Parathyroid adenoma (tissue), 2 donors: ENCODE data around the gene EML1.
"Not testable (repeated sequence)": the region's sequence is repeated elsewhere in the genome, so short reads cannot be mapped to it uniquely, and the experiment has no call there.

Source experiments
- H2AFZ ChIP-seq: fragments of 300-600 bp; sonication (generic); one replicate; pipeline ENCODE4 v1.7.0; 2017; ENCODE audit warnings: antibody characterized with exemption, mild to moderate bottlenecking
- H3K27ac ChIP-seq: fragments of 300-600 bp; sonication (generic); one replicate; pipeline ENCODE4 v1.7.0; 2017
- H3K27me3 ChIP-seq: fragments of 300-600 bp; sonication (generic); one replicate; pipeline ENCODE4 v1.7.0; 2017; ENCODE audit warnings: low read length; ENCODE audit not compliant: control insufficient read depth, insufficient read depth
- H3K36me3 ChIP-seq: fragments of 300-600 bp; sonication (generic); one replicate; pipeline ENCODE4 v1.7.0; 2017; ENCODE audit warnings: low read length; ENCODE audit not compliant: control insufficient read depth, insufficient read depth
- H3K4me1 ChIP-seq: fragments of 300-600 bp; sonication (generic); one replicate; pipeline ENCODE4 v1.7.0; 2017; ENCODE audit warnings: control low read depth
- H3K4me2 ChIP-seq: fragments of 300-600 bp; sonication (generic); one replicate; pipeline ENCODE4 v1.7.0; 2017; ENCODE audit warnings: low read length
- H3K4me3 ChIP-seq: fragments of 300-600 bp; sonication (generic); one replicate; pipeline ENCODE4 v1.7.0; 2017; ENCODE audit warnings: low read depth, low read length
- H3K79me2 ChIP-seq: fragments of 300-600 bp; sonication (generic); one replicate; pipeline ENCODE4 v1.7.0; 2017; ENCODE audit warnings: control low read depth
- H3K9ac ChIP-seq: fragments of 300-600 bp; sonication (generic); one replicate; pipeline ENCODE4 v1.7.0; 2017; ENCODE audit warnings: mild to moderate bottlenecking
- H3K9me3 ChIP-seq: fragments of 300-600 bp; sonication (generic); one replicate; pipeline ENCODE4 v1.7.0; 2017; ENCODE audit warnings: low read length; ENCODE audit not compliant: control insufficient read depth
- TF ChIP-seq, protein P1 (sequence below): fragments of 300-600 bp; sonication (generic); IDR thresholded peaks from one replicate; pipeline ENCODE4 v1.7.0; 2017; ENCODE audit warnings: antibody characterized with exemption, mild to moderate bottlenecking
- donor health status: primary hyperparathyroidism.

EML1 gene

GRCh38 chr14:99759546-99759925, 33.7 kb upstream of the EML1 start:
- no peak overlapping the region for H3K4me2 ChIP-seq
- H3K4me1 ChIP-seq: no peaks in the 10 kb centered on the region
- no peaks in the 10 kb centered on the region for H3K79me2 ChIP-seq
- no peak overlapping the region for H2AFZ ChIP-seq
- H3K4me3 ChIP-seq: no peak overlapping the region
- no peaks in the 10 kb centered on the region for H3K27me3 ChIP-seq
- H3K9me3 ChIP-seq: no peaks in the 10 kb centered on the region
- no peak overlapping the region for H3K9ac ChIP-seq
- TF ChIP-seq, protein P1, sequence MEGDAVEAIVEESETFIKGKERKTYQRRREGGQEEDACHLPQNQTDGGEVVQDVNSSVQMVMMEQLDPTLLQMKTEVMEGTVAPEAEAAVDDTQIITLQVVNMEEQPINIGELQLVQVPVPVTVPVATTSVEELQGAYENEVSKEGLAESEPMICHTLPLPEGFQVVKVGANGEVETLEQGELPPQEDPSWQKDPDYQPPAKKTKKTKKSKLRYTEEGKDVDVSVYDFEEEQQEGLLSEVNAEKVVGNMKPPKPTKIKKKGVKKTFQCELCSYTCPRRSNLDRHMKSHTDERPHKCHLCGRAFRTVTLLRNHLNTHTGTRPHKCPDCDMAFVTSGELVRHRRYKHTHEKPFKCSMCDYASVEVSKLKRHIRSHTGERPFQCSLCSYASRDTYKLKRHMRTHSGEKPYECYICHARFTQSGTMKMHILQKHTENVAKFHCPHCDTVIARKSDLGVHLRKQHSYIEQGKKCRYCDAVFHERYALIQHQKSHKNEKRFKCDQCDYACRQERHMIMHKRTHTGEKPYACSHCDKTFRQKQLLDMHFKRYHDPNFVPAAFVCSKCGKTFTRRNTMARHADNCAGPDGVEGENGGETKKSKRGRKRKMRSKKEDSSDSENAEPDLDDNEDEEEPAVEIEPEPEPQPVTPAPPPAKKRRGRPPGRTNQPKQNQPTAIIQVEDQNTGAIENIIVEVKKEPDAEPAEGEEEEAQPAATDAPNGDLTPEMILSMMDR: no peak
- no peaks in the 10 kb centered on the region for H3K36me3 ChIP-seq
- H3K27ac ChIP-seq: no peak overlapping the region

DNA sequence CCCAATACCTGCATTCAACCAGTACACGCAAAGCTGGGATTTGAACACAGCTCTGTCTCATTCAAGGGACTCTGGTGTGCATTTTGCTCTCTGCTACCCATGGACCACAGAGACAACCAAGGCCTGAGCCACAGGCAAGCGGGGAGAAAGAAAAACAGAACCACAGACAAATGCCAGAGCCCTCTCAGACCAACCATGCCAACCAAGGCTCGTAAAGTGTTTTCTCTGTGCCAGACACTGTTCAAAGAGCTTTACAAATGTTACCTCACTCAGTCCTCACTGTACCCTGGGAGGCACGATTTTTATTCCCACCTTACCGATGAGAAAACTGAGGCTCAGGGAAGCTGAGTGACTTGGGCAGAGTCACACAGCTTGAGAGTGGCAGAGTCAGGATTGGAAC, 32.4 kb upstream of the EML1 start:
- no peaks in the 10 kb centered on the region for H3K36me3 ChIP-seq
- H3K79me2 ChIP-seq: no peaks in the 10 kb centered on the region
- no peak overlapping the region for H3K9ac ChIP-seq
- H3K4me3 ChIP-seq: no peak overlapping the region
- no peaks in the 10 kb centered on the region for H3K4me1 ChIP-seq
- H3K9me3 ChIP-seq: no peaks in the 10 kb centered on the region
- TF ChIP-seq, protein P1: no peak
- H3K27ac ChIP-seq: no peak overlapping the region
- no peak overlapping the region for H2AFZ ChIP-seq
- no peaks in the 10 kb centered on the region for H3K27me3 ChIP-seq
- H3K4me2 ChIP-seq: no peak overlapping the region

DNA sequence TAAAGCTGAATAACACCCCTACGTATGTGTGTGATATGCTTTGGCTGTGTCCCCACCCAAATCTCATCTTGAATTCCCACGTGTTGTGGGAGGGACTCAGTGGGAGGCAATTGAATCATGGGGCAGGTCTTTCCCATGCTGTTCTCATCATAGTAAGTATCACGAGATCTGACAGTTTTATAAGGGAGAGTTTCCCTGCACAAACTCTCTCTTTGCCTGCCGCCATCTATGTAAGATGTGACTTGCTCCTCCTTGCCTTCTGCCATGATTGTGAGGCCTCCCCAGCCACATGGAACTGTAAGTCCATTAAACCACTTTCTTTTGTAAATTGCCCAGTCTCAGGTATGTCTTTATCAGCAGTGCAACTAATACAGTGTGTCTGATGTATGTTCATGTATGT, 30.3 kb upstream of the EML1 start:
- H3K27me3 ChIP-seq, H3K9ac ChIP-seq, H3K36me3 ChIP-seq, H3K4me3 ChIP-seq, H3K4me2 ChIP-seq, H3K27ac ChIP-seq, H2AFZ ChIP-seq, H3K79me2 ChIP-seq, H3K4me1 ChIP-seq, H3K9me3 ChIP-seq: not testable (repeated sequence)

DNA sequence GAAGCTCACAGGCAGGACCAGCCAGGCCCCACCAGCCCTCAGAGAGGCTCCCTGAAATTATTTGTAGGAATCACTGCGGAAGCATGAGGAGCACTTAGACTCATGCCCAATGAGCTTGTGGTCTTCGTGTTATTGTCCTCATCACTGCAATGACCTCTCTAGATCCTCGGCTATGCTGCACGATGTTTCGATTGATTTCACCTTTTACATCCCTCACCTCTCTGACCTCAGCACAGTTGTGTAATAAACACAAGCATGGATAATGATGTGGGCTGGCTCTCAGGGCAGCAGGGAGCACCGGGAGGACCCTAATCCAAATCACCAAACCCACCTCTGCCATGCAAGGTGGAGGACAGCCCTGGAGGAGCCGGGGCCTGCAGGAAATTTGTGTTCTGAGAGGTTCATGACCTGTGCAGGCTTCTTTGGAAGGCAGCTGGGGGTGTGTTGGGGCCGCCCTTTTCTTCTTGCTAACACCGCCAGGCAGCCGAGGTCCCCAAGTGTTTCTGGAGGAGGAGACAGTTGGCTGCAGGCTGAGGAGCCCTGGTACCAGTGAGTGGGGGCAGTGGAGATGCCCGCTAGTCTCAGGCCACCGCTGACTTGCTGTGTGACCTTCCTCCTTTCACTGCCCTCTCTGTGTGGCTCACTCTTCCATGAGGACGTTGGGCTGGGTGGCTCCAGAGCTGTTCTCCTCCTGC, 29.5 kb upstream of the EML1 start:
- no peak overlapping the region for H2AFZ ChIP-seq
- no peaks in the 10 kb centered on the region for H3K79me2 ChIP-seq
- no peaks in the 10 kb centered on the region for H3K27me3 ChIP-seq
- H3K27ac ChIP-seq: no peak overlapping the region
- H3K4me2 ChIP-seq: no peak overlapping the region
- no peaks in the 10 kb centered on the region for H3K36me3 ChIP-seq
- no peaks in the 10 kb centered on the region for H3K4me1 ChIP-seq
- H3K9ac ChIP-seq: no peak overlapping the region
- H3K9me3 ChIP-seq: no peaks in the 10 kb centered on the region
- TF ChIP-seq, protein P1: no peak
- no peak overlapping the region for H3K4me3 ChIP-seq

DNA sequence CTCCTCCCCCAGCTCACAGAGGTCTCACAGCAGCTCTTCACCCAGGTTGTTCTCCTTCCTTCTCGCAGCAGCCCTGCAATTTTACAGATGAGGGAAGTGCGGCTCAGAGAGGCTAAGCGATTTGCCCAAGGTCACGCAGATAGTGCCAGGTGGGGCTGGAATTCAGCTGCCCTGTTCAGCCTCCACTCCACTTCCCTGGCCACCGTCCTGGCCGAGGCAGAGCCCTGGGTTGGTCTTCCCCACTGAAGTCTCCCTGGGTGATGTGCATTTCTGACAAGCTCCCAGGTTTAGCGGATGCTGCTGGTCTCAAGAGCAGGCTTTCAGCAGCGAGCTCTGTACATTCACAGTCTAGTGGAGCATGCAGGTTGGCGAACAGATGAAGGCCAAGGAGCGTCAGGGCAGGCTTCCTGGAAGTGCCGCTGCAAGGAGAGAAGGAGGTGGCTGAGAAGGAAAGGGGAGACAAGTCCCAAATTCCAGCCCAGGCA, 28.9 kb upstream of the EML1 start:
- Histone ChIP-seq H3K4me1 (no peaks in the 10 kb centered on the region), H2AFZ (no peak overlapping the region), H3K79me2 (no peaks in the 10 kb centered on the region), H3K4me3 (no peak overlapping the region), H3K36me3 (no peaks in the 10 kb centered on the region), H3K27ac (no peak overlapping the region), H3K27me3 (no peaks in the 10 kb centered on the region), H3K9ac (no peak overlapping the region), H3K9me3 (no peaks in the 10 kb centered on the region), H3K4me2 (no peak overlapping the region)
- TF ChIP-seq, protein P1: no peak
